Natural killer cell (primary cell): ENCODE results near the gene FOXA2. TPM values are rescaled to one million over a fixed set of nuclear protein-coding genes. Genes with fewer than 3 reads are reported as not detected.

Source experiments
- ATAC-seq, 3 donors: fragments of 150-1000 bp in 2 of 3; fragments of 200-7000 bp in 1 of 3; cut with Tn5 transposase; 1 replicate in 1 of 3; 2 replicates in 2 of 3; pipeline ENCODE4 v1.10.0; 2021; ENCODE audit warnings: mild to moderate bottlenecking in 2 of 3, moderate library complexity in 2 of 3
- DNase-seq, 2 donors: peaks; one replicate each; pipeline versions ENCODE4 v3.0.0 to v3.0.0-alpha.2; 2013 to 2021; ENCODE audit warnings: mixed read lengths in 1 of 2
- H3K27ac ChIP-seq: one replicate; pipeline ENCODE4 v1.5.1; 2013; ENCODE audit warnings: mild to moderate bottlenecking, low read length
- H3K27me3 ChIP-seq: one replicate; pipeline ENCODE4 v1.6.1; 2013; ENCODE audit warnings: low read length; ENCODE audit not compliant: control insufficient read depth, insufficient read depth
- H3K36me3 ChIP-seq: one replicate; pipeline ENCODE4 v1.6.1; 2013; ENCODE audit warnings: low read length; ENCODE audit not compliant: control insufficient read depth, insufficient read depth
- H3K4me1 ChIP-seq: one replicate; pipeline ENCODE4 v1.6.1; 2013; ENCODE audit warnings: low read length; ENCODE audit not compliant: control insufficient read depth, insufficient read depth
- H3K4me3 ChIP-seq: one replicate; pipeline ENCODE4 v1.5.1; 2013; ENCODE audit warnings: low read length
- H3K9me3 ChIP-seq: one replicate; pipeline ENCODE4 v1.6.1; 2013; ENCODE audit warnings: low read length; ENCODE audit not compliant: control insufficient read depth, insufficient read depth
- H3K27ac Mint-ChIP-seq, 2 donors: one replicate each; pipeline ENCODE4 v1.8.0; 2022; ENCODE audit warnings: mild to moderate bottlenecking in 2 of 2, mixed read lengths in 2 of 2, moderate library complexity in 1 of 2
- H3K27me3 Mint-ChIP-seq, 2 donors: one replicate each; pipeline ENCODE4 v1.8.0; 2022; ENCODE audit warnings: low read depth in 2 of 2, mixed read lengths in 2 of 2
- H3K36me3 Mint-ChIP-seq: one replicate; pipeline ENCODE4 v1.8.0; 2022; ENCODE audit warnings: mixed read lengths
- H3K4me1 Mint-ChIP-seq, 2 donors: one replicate each; pipeline ENCODE4 v1.8.0; 2022; ENCODE audit warnings: mixed read lengths in 2 of 2
- H3K4me3 Mint-ChIP-seq: one replicate; pipeline ENCODE4 v1.8.0; 2022; ENCODE audit warnings: mild to moderate bottlenecking, moderate library complexity, mixed read lengths
- H3K9me3 Mint-ChIP-seq, 2 donors: one replicate each; pipeline ENCODE4 v1.8.0; 2022; ENCODE audit warnings: mixed read lengths in 2 of 2
- CTCF ChIP-seq: fragments of 200-600 bp; IDR thresholded peaks from one replicate; pipeline ENCODE4 v1.8.0; 2022; ENCODE audit warnings: antibody characterized with exemption
- WGBS: methylation state at CpG from one replicate; pipeline ENCODE4 v1.1.7; 2013; ENCODE audit warnings: missing lambda C conversion rate; ENCODE audit not compliant: insufficient coverage; 5-methylcytosine and 5-hydroxymethylcytosine counted together
- intact Hi-C: fragments of 100-400 bp; cut with micrococcal nuclease; formaldehyde crosslinking; loops from one replicate; pipeline ENCODE4 v1.14.2; 2022
- total RNA-seq, 4 donors: library from RNA; stranded (reverse); fragments of 120-200 nt in 1 of 4; gene quantifications; one replicate each; pipeline versions ENCODE4 v1.2.3 to v1.2.4, GENCODE V29; 2013 to 2022

The FOXA2 gene
- total RNA-seq, 3 donors from 2014 or later (not counting 1 experiment from before 2014, with no cell fraction given): not detected

DNA sequence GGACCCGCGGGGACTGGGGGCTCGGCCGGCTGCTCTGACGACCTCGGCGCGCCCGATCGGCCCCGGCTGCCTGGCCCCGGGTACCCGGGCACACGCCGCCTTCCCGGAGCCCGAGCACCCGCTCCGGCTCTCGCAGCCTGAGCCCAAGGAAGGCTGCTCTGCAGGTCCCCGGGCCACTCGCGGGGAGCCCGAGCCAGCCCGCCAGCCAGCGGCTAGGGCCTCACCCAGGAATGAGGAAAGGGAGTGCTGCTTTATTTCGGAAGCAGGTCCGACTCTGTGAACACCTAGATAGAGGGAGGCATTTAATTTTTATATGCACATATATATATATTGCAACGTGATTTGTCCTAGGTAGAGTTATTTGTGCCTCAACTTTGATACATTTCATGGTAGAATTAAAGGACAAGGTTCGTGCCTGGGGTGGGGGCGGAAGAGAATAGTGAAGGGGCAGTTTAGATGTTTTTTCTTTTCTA is 15.5 kb downstream of the FOXA2 start:
- no peaks in the 10 kb centered on the region for H3K9me3 Mint-ChIP-seq
- Histone ChIP-seq H3K4me3 (no peak overlapping the region), H3K36me3 (no peaks in the 10 kb centered on the region), H3K27me3 (peaks cover 40% of the 10 kb centered on the region), H3K9me3 (no peaks in the 10 kb centered on the region), H3K27ac (no peak overlapping the region), H3K4me1 (no peaks in the 10 kb centered on the region)
- intact Hi-C loops: no loop called here
- no peak overlapping the region for H3K4me3 Mint-ChIP-seq
- H3K36me3 Mint-ChIP-seq: no peaks in the 10 kb centered on the region
- H3K4me1 Mint-ChIP-seq: no peaks in the 10 kb centered on the region
- H3K27ac Mint-ChIP-seq: no peak overlapping the region
- ATAC-seq (no peak), DNase-seq (no peak)
- WGBS: 8% methylated on average over 28 of the region's 31 CpGs
- H3K27me3 Mint-ChIP-seq: peaks cover 64 to 80% of the 10 kb centered on the region in 2 donors
- no peak for TF ChIP-seq CTCF

GRCh38 chr20:22567944-22568871 is 16.2 kb downstream of the FOXA2 start:
- Mint-ChIP-seq H3K9me3 (no peaks in the 10 kb centered on the region), H3K36me3 (no peaks in the 10 kb centered on the region), H3K4me3 (no peak overlapping the region), H3K27ac (no peak overlapping the region), H3K4me1 (no peaks in the 10 kb centered on the region), H3K27me3 (peaks cover 63 to 80% of the 10 kb centered on the region in 2 donors)
- H3K4me3 ChIP-seq: no peak overlapping the region
- no peak for DNase-seq
- 12% methylated on average over 52 of the region's 57 CpGs for WGBS
- H3K4me1 ChIP-seq: no peaks in the 10 kb centered on the region
- ATAC-seq: no peak
- no peak for TF ChIP-seq CTCF
- H3K9me3 ChIP-seq: no peaks in the 10 kb centered on the region
- H3K36me3 ChIP-seq: no peaks in the 10 kb centered on the region
- intact Hi-C loops: no loop called here
- H3K27me3 ChIP-seq: peaks cover 38% of the 10 kb centered on the region
- H3K27ac ChIP-seq: no peak overlapping the region

GRCh38 chr20:22566876-22567658 is 17.3 kb downstream of the FOXA2 start:
- Histone ChIP-seq H3K4me3 (no peak overlapping the region), H3K36me3 (no peaks in the 10 kb centered on the region), H3K4me1 (no peaks in the 10 kb centered on the region), H3K27me3 (peaks cover 35% of the 10 kb centered on the region), H3K27ac (no peak overlapping the region), H3K9me3 (no peaks in the 10 kb centered on the region)
- 10% methylated on average over 12 of the region's 13 CpGs for WGBS
- Mint-ChIP-seq H3K9me3 (no peaks in the 10 kb centered on the region), H3K4me3 (no peak overlapping the region), H3K36me3 (no peaks in the 10 kb centered on the region), H3K4me1 (no peaks in the 10 kb centered on the region), H3K27ac (no peak overlapping the region), H3K27me3 (peaks cover 61 to 82% of the 10 kb centered on the region in 2 donors)
- DNase-seq (no peak), ATAC-seq (no peak)
- intact Hi-C loops: no loop called here
- TF ChIP-seq CTCF: no peak
